SK-N-DZ (cell line): ENCODE measurements around the gene PARD3.
"Not testable (repeated sequence)": the region's sequence is repeated elsewhere in the genome, so short reads cannot be mapped to it uniquely, and the experiment has no call there.

Experiments used
- DNase-seq: peaks from one replicate; pipeline ENCODE4 v3.0.0-alpha.2; 2015; ENCODE audit warnings: low spot score

PARD3 gene

DNA sequence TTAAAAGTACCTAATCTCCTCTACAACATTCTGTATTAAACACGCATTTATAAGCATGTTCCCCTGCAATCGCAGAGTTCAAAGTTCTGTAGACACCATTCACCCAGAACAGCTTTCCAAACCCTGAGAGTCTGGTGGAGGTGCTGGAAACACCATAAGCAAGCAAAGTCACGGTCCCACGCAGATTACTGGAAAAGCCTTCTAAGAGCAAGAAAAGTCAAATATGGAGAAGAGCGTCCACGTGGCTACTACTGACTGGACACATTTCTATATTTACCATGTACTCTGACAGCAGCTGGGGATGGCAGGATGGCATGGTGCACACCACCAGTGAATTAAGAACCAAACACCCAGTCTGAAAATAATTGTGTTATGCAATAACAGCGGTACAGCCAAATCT, 97.7 kb downstream of the PARD3 start:
- DNase-seq, result no peak

DNA sequence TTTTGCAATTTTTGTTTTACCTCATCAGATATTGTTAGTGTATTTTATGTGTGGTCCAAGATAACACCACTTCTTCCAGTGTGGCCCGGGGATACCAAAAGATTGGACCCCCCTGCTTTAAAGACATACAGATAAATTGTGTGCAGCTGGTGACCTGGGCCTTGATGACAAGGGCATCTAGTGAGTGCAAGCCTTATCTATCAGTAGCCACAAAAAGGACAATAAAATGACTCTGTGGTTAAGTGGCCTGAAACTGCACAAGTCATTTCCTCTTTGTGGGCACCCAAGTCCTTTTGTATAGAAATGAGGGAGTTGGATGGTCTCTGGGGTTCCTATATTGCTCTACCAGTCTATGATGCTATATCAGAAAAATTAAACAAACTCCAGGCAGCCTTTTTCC, 98.1 kb downstream of the PARD3 start:
- DNase-seq, result no peak

DNA sequence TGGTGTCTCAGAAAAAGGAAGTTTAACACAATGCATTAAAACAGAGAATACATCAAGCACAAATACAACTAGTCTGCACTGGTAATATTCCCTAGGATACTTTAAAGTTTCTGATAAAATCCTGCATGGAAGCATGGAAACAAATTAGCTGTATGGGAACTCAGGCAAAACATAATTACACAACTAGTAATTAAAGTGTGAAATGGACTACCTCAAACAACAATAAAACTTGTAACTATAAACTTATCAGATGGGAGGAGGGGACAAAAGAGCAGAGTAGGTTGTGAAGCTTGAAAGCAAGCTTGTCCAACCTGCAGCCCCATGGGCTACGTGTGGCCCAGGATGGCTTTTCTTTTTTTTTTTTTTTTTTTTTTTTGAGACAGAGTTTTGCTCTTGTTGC, 98.9 kb downstream of the PARD3 start:
- DNase-seq, result no peak

DNA sequence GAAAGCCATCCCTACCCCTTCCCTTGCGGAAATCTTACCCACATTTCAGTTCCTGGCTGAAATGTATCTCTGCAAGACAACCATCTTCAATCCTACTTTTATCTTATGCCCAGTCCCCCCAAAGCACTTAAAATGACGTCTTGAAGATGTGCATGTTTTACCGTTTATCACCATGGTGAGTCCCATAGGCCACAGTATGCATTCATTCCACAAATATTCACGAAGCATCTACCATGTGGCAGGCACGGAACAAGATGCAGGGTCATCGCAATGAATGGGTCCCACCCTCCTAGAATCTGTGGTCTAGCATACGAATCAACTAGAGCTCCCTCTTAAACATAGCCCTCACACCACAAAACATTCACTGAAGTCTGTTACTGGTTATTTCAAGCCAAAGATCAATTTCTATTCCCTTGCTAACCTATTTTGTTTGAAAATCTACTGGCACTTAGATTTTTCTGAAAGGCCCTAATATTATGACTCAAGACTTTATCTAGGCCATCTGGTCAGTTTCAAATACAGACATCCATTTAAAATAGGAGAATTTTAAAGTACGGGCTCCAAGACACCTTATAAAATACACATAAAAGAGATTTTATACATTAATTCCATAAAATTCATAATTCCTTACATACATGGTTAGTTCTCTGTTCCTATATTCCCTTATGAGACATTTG, 99.4 kb downstream of the PARD3 start:
- DNase-seq, result no peak

DNA sequence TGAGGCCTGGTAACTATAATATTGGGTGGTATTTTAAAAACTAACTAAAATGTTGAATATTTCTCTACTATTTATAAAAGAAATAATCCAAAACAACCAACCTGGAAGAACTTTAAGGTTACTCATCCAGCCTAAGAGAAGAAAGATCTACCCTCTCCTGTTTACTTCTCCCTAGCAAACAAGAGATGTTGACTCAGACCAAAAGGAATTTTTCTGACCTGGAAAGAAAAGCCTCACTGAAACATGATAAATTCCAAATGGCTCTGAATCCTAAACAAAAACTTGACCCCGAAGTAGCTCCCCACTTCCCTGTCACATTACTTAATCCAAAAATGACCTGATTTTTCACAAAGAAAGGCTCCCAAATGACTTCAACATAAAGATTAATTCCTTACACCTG, 101.2 kb downstream of the PARD3 start:
- DNase-seq, result no peak

DNA sequence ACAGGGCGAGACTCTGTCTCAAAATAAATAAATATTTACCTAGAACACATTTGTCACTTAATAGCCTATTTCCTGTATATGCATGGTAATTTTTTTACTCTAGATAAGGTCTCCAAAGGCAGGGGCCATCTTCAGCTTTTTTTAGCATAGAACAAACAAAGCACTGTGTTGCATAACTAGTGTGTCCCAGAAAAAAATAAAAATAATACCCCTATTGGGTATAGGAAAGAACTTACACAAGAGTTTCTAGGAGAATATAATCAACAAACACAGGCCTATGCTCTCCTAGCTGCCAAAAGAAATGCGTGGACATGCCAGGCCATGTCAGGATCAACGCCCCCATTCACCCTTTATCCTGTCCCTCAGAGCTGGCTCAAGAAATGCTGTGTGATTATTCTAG, 103.6 kb downstream of the PARD3 start:
- DNase-seq, result no peak

DNA sequence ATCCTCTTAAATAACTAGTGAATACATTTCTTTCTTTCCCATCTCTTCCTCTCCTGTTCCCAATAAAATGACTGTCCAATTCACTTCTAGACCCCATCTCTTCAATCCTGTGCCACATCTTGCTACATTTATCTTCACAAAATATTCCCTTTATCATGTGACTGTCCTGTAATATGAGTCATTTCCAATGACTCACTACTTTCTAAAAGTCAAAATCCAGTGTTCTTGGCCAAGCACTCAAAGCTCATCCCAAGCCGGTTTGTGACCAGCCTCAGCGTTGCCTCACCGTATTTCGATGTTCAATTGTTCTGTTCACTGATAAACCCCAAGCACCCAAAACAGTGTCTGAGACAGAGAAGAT, 104.7 kb downstream of the PARD3 start:
- no peak for DNase-seq

DNA sequence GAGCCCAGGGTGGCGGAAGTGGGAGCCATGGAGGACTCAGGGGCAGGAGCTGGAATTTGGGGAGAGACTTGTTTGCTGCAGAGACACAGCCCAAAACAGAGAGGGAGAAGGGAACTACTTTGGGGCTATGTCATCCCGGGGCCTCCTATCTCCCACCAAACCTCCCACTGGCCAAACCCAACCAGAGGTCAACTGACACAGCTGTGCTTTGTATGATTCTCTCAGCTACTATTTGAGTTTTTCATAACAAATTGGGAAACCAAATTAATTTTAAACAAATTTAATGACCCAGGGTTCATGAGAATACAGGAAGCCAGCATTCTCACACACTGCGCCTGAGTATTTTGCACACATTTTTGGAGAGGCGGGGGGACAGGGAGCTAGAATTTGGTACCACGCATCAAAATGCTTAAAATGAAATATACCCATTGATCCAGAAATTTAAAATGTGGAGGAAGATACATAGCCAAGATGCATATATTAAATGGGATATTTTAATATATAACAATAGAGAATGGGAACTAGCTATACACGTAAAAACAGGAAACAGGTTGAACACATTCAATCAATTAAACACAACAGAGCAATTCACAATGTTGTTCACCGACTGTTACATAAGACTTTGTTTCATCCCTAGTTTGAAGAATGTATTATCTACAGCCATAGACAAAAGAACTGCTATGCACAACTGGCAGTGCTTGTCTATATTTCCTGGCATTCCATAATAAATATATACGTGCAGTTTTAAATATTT, 105.3 kb downstream of the PARD3 start:
- no peak for DNase-seq

DNA sequence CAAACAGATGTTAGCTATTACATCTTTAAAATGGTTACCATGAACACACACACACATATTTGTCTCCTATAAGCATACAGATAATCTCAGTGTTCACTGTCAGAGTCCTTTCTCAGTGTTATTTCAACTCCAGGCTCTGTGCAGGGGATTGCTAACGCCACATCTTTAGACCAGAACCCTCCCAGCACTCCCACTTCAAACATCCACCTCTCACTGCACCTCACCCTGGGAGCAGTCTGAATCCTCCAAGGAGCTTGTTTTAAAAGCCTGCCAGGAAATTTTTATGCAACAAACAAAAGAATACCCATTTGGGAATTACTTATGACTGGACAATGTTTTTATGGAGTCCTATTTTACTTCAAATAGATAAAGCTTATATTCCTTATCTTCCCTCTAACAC, 107.4 kb downstream of the PARD3 start:
- no peak for DNase-seq

DNA sequence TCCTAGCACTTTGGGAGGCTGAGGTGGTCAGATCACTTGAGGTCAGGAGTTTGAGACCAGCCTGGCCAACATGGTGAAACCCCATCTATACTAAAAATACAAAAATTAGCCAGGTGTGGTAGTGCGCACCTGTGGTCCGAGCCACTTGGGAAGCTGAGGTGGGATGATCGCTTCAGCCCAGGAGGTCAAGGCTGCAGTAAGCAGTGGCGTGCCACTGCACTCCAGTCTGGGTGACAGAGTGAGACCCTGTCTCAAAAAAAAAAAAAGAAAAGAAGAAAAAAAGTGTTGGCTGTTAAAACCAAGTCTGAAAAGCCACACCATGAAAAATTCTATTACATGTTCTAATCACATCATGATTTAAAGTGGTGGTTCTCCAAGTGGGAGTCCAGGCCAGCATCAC, 108.1 kb downstream of the PARD3 start:
- DNase-seq, result not testable (repeated sequence)

DNA sequence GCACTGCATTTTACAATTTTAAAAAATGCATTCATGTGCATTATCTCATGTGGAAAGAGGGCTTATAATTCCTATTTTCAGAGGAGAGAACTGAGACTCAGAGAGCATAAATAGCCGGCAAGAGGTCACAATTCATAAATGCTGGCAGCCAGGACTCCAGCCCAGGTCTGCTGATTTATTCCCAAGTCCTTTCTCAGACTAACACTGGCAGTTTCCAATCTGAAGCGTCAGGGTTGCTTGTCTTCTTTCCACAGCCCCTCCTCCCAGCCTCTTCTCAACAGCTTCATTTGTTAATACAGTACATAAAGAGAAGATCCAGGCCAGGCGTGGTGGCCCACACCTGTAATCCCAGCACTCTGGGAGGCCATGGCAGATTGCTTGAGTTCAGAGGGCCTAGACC, 108.9 kb downstream of the PARD3 start:
- no peak for DNase-seq

DNA sequence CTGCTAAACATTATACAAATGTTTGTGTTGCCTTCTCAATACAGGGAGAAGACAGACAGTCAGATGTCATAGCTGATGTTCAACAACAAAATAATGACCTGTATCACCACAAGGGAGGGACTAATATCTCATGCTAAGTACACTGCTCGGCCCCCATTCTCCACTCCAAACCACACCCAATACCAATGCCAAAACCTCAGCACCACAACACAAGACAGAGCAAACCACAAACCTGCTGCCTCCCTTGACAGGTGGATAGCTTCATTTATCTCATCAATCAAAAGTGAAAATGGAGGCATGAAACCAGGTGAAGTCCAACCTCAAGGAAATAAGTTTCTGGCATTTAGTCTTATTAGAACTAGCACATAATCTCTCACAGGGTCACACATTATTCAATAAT, 109.5 kb downstream of the PARD3 start:
- DNase-seq, result no peak

DNA sequence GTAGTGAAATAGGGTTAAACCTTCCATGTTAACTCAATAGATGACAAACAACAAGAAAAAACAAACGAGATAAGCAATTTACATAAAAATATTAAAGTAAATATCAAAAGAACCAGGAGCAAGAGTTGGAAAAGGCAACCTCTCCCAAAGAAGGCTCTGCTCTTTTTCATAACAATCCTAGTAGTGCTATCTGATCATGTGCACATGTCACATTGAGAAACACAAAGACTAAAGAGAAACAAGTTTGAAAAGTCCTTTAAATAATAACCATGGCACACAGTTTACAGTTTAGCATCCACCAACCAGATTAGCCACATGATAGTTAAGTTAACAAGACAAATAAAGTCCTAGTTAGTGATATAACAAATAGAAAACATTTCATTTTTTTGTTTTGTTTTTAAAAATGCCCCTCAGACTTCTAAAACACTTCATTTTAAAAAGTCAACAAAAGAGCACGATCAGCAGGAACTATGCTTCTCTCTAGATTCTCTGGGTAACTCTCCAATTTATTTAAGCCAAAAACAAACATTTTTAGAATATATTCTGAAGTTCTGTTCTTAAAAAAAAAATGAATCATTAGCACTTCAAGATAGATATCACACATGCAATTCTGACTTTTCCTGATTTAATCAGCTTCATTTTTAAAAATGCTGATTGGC, 110.4 kb downstream of the PARD3 start:
- no peak for DNase-seq

DNA sequence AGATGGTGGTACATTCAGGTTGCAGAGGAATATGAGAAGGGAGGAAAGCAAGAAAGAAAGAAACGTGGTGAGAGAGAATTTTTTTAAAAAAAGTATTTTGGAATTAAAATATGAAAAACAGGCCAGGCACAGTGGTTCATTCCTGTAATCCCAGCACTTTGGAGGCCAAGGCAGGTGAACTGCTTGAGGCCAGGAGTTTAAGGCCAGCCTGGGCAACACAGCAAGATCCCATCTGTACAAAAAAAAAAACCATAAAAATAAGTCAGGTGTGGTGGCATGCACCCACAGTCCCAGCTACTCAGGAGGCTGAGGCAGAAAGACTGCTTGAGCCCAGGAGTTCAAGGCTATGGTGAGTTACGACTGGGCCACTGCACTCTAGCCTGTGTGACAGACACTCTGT, 112.1 kb downstream of the PARD3 start:
- no peak for DNase-seq

DNA sequence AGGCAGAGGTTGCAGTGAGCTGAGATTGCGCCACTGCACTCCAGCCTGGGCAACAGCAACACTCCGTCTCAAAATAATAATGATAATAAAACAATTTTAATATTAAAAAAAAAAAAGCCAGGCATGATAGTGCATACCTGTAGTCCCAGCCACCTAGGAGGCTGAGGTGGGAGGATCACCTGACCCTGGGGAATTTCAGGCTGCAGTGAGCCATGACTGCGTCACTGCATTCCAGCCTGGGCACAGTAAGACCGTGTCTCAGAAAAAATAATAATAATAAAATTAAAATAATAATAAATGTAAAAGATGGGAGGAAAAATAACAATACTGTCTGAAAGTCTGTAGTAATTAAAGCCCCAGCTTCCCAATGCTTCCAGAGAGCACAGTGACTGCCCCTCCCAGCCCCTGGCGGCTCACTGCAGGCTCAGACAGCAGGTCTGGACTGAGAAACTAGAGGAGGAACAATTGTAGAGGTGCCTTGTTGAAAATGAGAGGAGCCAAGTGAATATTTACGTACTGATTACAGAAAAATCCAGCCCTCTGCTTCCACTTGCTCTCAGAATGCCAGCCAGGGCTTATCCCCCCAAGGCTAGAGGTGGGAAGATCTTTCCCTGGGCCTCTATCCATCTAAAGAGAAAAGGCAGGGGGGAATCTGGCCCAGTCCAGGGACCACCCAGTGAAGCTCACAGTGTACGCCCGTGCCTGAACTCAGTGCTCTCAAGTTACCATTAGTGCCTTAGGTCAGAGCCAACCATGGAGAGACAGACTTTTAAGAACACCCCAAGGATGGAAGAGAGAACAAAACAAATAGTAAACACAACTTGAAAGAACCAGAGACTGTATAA, 112.8 kb downstream of the PARD3 start:
- no peak for DNase-seq

DNA sequence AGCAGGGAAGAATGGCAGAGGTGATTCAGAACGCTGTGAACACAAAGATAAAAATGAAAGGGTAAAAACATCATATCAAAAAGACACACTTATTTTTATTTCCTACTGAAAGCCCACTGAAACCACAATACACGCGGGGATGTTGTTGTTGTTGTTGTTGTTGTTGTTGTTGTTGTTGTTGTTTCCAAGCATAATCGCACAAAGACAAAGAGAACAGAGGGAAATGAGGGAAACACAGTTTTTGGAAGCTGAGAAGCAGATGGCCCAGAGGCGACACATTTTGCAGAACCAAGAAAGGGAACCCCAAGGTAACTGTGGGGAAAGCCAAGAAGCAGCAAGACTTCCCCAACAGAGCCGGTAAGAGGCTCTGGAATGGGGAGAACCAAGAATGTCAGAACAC, 113.9 kb downstream of the PARD3 start:
- DNase-seq, result no peak

DNA sequence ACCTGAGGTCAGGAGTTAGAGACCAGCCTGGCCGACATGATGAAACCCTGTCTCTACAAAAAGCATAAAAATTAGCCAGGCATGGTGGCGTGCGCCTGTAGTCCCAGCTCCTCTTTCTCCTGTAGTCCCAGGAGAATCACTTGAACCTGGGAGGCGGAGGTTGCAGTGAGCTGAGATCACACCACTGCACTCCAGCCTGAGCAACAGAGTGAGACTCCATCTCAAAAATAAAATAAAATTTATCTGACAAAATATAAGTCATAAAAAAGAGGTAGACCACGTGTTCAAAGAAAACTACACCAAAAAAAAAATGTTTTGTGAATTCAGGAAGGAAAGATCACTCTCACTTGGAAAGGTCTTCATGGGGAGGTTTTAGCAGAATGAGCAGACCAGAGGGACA, 114.3 kb downstream of the PARD3 start:
- not testable (repeated sequence) for DNase-seq

DNA sequence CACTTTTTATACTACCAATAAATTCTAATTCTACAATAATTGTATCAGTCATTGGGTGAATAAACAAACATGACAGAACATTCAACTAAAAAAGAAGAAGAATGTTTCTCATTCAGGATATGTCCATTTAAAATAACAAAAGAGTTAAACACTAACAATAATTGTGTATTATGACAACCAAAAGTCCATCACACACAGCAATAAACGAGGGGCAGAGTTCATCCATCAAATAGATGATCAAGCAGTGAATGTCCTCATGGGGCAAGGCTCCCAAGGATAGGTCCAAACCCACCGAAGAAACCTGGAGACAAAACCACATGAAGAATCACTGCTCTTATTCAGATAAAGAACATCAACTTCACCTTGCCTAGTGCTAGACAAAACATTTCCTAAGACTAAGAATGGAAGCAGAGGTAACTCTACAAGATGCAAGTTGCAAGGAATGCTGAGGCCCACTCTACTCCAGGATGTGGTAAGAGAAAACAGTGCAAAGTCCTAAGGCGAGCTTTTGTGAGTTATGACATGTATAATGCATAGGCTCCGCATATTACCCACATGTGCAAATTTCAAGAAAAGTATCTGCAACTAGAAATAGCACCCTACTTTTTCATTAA, 115.1 kb downstream of the PARD3 start:
- DNase-seq, result no peak

DNA sequence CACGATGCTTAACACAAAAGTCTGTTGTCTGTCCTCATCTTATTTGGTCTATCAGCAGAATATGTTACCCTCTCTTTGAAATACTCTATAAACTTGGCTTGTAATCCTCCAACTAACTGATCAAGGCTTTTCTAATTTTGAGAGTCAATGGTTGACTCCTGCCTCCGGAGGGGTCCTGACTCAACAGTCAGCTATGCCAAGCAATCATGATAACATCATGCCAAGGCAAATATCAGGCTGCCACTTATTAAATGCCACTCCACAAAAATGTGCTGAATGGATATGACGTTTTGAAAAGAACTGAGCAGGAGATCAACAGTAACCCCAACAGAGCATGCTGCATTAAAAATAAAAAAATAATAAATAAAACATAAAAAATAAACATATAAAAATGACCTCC, 116.1 kb downstream of the PARD3 start:
- DNase-seq, result no peak

DNA sequence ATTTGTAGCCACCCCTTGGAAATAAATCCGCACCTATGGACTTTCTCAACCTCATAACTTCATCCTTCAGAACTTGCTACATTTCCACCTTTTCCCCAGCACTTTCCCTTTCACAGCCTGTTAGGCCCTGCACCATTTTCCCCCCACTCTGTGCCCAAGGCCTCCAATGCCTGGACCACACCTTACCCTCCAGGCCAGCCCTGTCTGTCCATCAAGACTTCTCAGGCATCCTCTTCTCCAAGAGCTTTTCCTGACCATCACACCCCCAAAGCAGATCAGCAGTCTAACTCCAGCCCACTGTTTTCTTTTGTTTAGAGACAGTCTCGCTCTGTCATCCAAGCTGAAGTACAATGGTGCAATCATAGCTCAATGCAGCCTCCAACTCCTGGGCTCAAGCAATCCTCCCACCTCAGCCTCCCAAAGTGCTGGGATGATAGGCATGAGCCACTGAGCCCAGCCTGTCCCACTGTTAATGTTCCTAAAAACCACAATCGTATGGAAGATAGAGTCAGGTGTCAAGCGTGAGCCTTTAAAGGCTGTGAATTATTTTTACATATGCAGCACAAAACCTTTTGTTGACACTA, 116.8 kb downstream of the PARD3 start:
- DNase-seq, result no peak
